NCI-H2196 treated with DMSO at 0.1 percent for 48 hours (cell line): Measurements from ENCODE around the gene XG.

Experiments used
- DNase-seq: peaks from one replicate; lab custom pipeline; 2025; ENCODE audit not compliant: unreplicated experiment; lab: John Stamatoyannopoulos, UW

XG gene

GRCh38 chrX:2817036-2817435, 65.2 kb downstream of the XG start:
- no peak for DNase-seq

GRCh38 chrX:2819345-2820135, 67.7 kb downstream of the XG start:
- DNase-seq, result no peak

- no peak for DNase-seq
These were observed 68.4 kb downstream of the XG start for GRCh38 chrX:2820136-2820771.

- DNase-seq, result no peak
These were observed 72.1 kb downstream of the XG start for GRCh38 chrX:2823795-2824386.

GRCh38 chrX:2824886-2825285, 73.0 kb downstream of the XG start:
- no peak for DNase-seq

- no peak for DNase-seq
These were observed 76.6 kb downstream of the XG start, which contains the start of gene GYG2 for GRCh38 chrX:2828344-2828958. GYG2 (plus strand) TSS chrX:2828930; CDS start chrX:2830189, 1,259 bp downstream.

- no peak for DNase-seq
These were observed 77.1 kb downstream of the XG start for GRCh38 chrX:2828959-2829411.

GRCh38 chrX:2829469-2830246, 77.8 kb downstream of the XG start:
- no peak for DNase-seq

GRCh38 chrX:2831471-2832228, 79.8 kb downstream of the XG start:
- DNase-seq, result no peak

- no peak for DNase-seq
These were observed 86.1 kb downstream of the XG start for GRCh38 chrX:2837961-2838360.

GRCh38 chrX:2840961-2841360, 89.1 kb downstream of the XG start:
- DNase-seq, result no peak

- DNase-seq, result no peak
These were observed 89.7 kb downstream of the XG start for GRCh38 chrX:2841537-2841936.

- DNase-seq, result no peak
These were observed 95.2 kb downstream of the XG start for GRCh38 chrX:2846992-2847391.

GRCh38 chrX:2848871-2849301, 97.0 kb downstream of the XG start:
- no peak for DNase-seq

- DNase-seq, result no peak
These were observed 103.1 kb downstream of the XG start for GRCh38 chrX:2854918-2855317.

- DNase-seq, result no peak
These were observed 103.9 kb downstream of the XG start for GRCh38 chrX:2855761-2856160.

GRCh38 chrX:2857566-2857965, 105.7 kb downstream of the XG start:
- no peak for DNase-seq

GRCh38 chrX:2859197-2859797, 107.5 kb downstream of the XG start:
- no peak for DNase-seq

GRCh38 chrX:2862404-2862803, 110.6 kb downstream of the XG start:
- no peak for DNase-seq

- no peak for DNase-seq
These were observed 111.8 kb downstream of the XG start for GRCh38 chrX:2863646-2864045.
